Activated CD4-positive, alpha-beta memory T cell treated with anti-CD3 and anti-CD28 coated beads for 36 hours (primary cell): ENCODE measurements around the gene ELOF1. TPM values are rescaled to one million over a fixed set of nuclear protein-coding genes. Genes with fewer than 3 reads are reported as not detected.
"Not testable (repeated sequence)": the region's sequence is repeated elsewhere in the genome, so short reads cannot be mapped to it uniquely, and the experiment has no call there.

Experiments
- CTCF ChIA-PET: fragments of 350-600 bp; sonication (Branson Sonifier 250); formaldehyde crosslinking; loops from one replicate; lab custom pipeline; 2021; ENCODE audit warnings: antibody characterized with exemption, inconsistent platforms; lab: Charles Lee
- POLR2A ChIA-PET: fragments of 350-600 bp; sonication (Branson Sonifier 250); formaldehyde crosslinking; loops from one replicate; lab custom pipeline; 2021; ENCODE audit warnings: antibody characterized with exemption; lab: Charles Lee
- DNase-seq: peaks from one replicate; pipeline ENCODE4 v3.0.0-alpha.2; 2020
- H3K27ac Mint-ChIP-seq: one replicate; pipeline ENCODE4 v1.8.0; 2021; ENCODE audit warnings: mixed read lengths
- H3K27me3 Mint-ChIP-seq: one replicate; pipeline ENCODE4 v1.8.0; 2021; ENCODE audit warnings: mixed read lengths
- H3K36me3 Mint-ChIP-seq: one replicate; pipeline ENCODE4 v1.8.0; 2021; ENCODE audit warnings: mixed read lengths
- H3K4me1 Mint-ChIP-seq: one replicate; pipeline ENCODE4 v1.8.0; 2021; ENCODE audit warnings: low read depth, mixed read lengths
- H3K4me3 Mint-ChIP-seq: one replicate; pipeline ENCODE4 v1.8.0; 2021; ENCODE audit warnings: mild to moderate bottlenecking, mixed read lengths
- H3K9me3 Mint-ChIP-seq: one replicate; pipeline ENCODE4 v1.8.0; 2021; ENCODE audit warnings: mixed read lengths
- intact Hi-C: fragments of 100-400 bp; cut with micrococcal nuclease; formaldehyde crosslinking; loops from one replicate; pipeline ENCODE4 v1.15.1; 2023
- total RNA-seq, 2 experiments: library from RNA; stranded (reverse); gene quantifications; one replicate each; pipeline ENCODE4 v1.2.3, GENCODE V29; 2021

ELOF1 gene
- 10 to 100 TPM; 48.5 to 49.1 TPM for total RNA-seq

GRCh38 chr19:11558881-11559828 is at the start of gene ELOF1:
ELOF1 (minus strand) TSS chr19:11559230; CDS start chr19:11554347, 4,883 bp downstream.
- Mint-ChIP-seq H3K9me3 (no peaks in the 10 kb centered on the region), H3K27me3 (no peaks in the 10 kb centered on the region), H3K27ac (peak within 1 kb of the TSS; percentile 87), H3K36me3 (peaks cover 9% of the 10 kb centered on the region), H3K4me1 (peaks cover 43% of the 10 kb centered on the region), H3K4me3 (peak within 1 kb of the TSS; percentile 84)
- intact Hi-C loops: loop anchor here (1.0 to 2.0 kb wide), 3 partner anchors 30 to 54 kb away; partner anchors contain the start of genes ECSIT, ZNF627 and ZNF653
- POLR2A ChIA-PET: interaction anchor here (0.5 to 1.3 kb wide), 4 partner anchors 23 to 1354 kb away, joined by 3 to 6 read pairs (median 3); partner anchors contain the start of genes ECSIT and ZNF627
- peak; percentile 98 for DNase-seq
- CTCF ChIA-PET: interaction anchor here (0.5 to 3.8 kb wide), 11 partner anchors 19 to 114 kb away, joined by 3 to 40 read pairs (median 6); partner anchors contain the start of genes ACP5, CNN1 and ECSIT

- ChIA-PET CTCF (interaction anchor here (0.6 kb wide), 1 partner anchor 124 kb away, joined by 3 read pairs; no protein-coding TSS in a partner anchor), POLR2A (no interaction called here)
- no peaks in the 10 kb centered on the region for H3K27me3 Mint-ChIP-seq
- peaks cover 49% of the 10 kb centered on the region for H3K36me3 Mint-ChIP-seq
- H3K27ac Mint-ChIP-seq: no peak overlapping the region
- intact Hi-C loops: no loop called here
- H3K4me1 Mint-ChIP-seq: peaks cover 6% of the 10 kb centered on the region
- H3K4me3 Mint-ChIP-seq: no peak overlapping the region
- DNase-seq: no peak
- H3K9me3 Mint-ChIP-seq: peaks cover 31% of the 10 kb centered on the region
Measured at GRCh38 chr19:11606484-11606883, 47.5 kb upstream of the ELOF1 start.

GRCh38 chr19:11599704-11600103 is 40.7 kb upstream of the ELOF1 start:
- DNase-seq, H3K9me3 Mint-ChIP-seq, POLR2A ChIA-PET, H3K27me3 Mint-ChIP-seq, intact Hi-C loops, H3K27ac Mint-ChIP-seq: not testable (repeated sequence)
- Mint-ChIP-seq H3K4me1 (peaks cover 30% of the 10 kb centered on the region), H3K4me3 (peak overlapping the region; percentile 8), H3K36me3 (peaks cover 20% of the 10 kb centered on the region)
- CTCF ChIA-PET: interaction anchor here (0.7 kb wide), 1 partner anchor 1669 kb away, joined by 6 read pairs; no protein-coding TSS in a partner anchor

- ChIA-PET POLR2A (no interaction called here), CTCF (no interaction called here)
Measured at GRCh38 chr19:11598746-11599145, 39.7 kb upstream of the ELOF1 start.

GRCh38 chr19:11598103-11598483 is 39.1 kb upstream of the ELOF1 start:
- Mint-ChIP-seq H3K27me3 (no peaks in the 10 kb centered on the region), H3K4me1 (peaks cover 30% of the 10 kb centered on the region), H3K9me3 (no peaks in the 10 kb centered on the region), H3K4me3 (peak overlapping the region; percentile 90), H3K27ac (peak overlapping the region; percentile 64), H3K36me3 (peaks cover 13% of the 10 kb centered on the region)
- CTCF ChIA-PET: no interaction called here
- POLR2A ChIA-PET: interaction anchor here (1.0 kb wide), 2 partner anchors 29 to 40 kb away, joined by 3 read pairs; no protein-coding TSS in a partner anchor
- no peak for DNase-seq
- intact Hi-C loops: no loop called here

More at GRCh38 chr19:11598746-11599145, 39.7 kb upstream of the ELOF1 start:
- Mint-ChIP-seq H3K9me3 (no peaks in the 10 kb centered on the region), H3K36me3 (peaks cover 13% of the 10 kb centered on the region), H3K27me3 (no peaks in the 10 kb centered on the region), H3K4me3 (peak overlapping the region; percentile 58), H3K27ac (no peak overlapping the region), H3K4me1 (peaks cover 30% of the 10 kb centered on the region)
- no peak for DNase-seq
- intact Hi-C loops: no loop called here

- DNase-seq: peak; percentile 99
- POLR2A ChIA-PET: interaction anchor here (1.0 kb wide), 2 partner anchors 28 to 39 kb away, joined by 3 read pairs; no protein-coding TSS in a partner anchor
- H3K27ac Mint-ChIP-seq: peak within 1 kb of the TSS; percentile 81
- H3K9me3 Mint-ChIP-seq: no peaks in the 10 kb centered on the region
- no peaks in the 10 kb centered on the region for H3K27me3 Mint-ChIP-seq
- CTCF ChIA-PET: no interaction called here
- peak within 1 kb of the TSS; percentile 90 for H3K4me3 Mint-ChIP-seq
- intact Hi-C loops: loop anchor here (1.0 to 2.0 kb wide), 2 partner anchors 39 to 223 kb away; partner anchors contain the start of genes ELOF1 and SWSAP1
- H3K4me1 Mint-ChIP-seq: peaks cover 29% of the 10 kb centered on the region
- H3K36me3 Mint-ChIP-seq: peaks cover 10% of the 10 kb centered on the region
Measured at GRCh38 chr19:11597202-11598102, 38.4 kb upstream of the ELOF1 start, which contains the start of gene ZNF627. ZNF627 (plus strand) TSS chr19:11597483; CDS start chr19:11597628, 145 bp downstream.

- intact Hi-C loops: loop anchor here (2.0 kb wide), 1 partner anchor 37 kb away; the partner anchor contains the start of gene ELOF1
- no peak for DNase-seq
- H3K4me3 Mint-ChIP-seq: no peak overlapping the region
- ChIA-PET POLR2A (no interaction called here), CTCF (no interaction called here)
- no peaks in the 10 kb centered on the region for H3K9me3 Mint-ChIP-seq
- H3K27me3 Mint-ChIP-seq: no peaks in the 10 kb centered on the region
- peaks cover 24% of the 10 kb centered on the region for H3K4me1 Mint-ChIP-seq
- peaks cover 5% of the 10 kb centered on the region for H3K36me3 Mint-ChIP-seq
- H3K27ac Mint-ChIP-seq: peak overlapping the region; percentile 42
Measured at GRCh38 chr19:11596156-11596555, 37.1 kb upstream of the ELOF1 start.

GRCh38 chr19:11594084-11594483 is 35.1 kb upstream of the ELOF1 start:
- CTCF ChIA-PET: interaction anchor here (1.1 kb wide), 1 partner anchor 159 kb away, joined by 4 read pairs; the partner anchor contains the start of gene ODAD3

GRCh38 chr19:11587975-11588631 is 29.1 kb upstream of the ELOF1 start:
- no peaks in the 10 kb centered on the region for H3K36me3 Mint-ChIP-seq
- H3K27ac Mint-ChIP-seq: no peak overlapping the region
- H3K4me3 Mint-ChIP-seq: no peak overlapping the region
- intact Hi-C loops: loop anchor here (1.0 to 2.0 kb wide), 2 partner anchors 28 to 51 kb away; no protein-coding TSS in a partner anchor
- POLR2A ChIA-PET: no interaction called here
- CTCF ChIA-PET: interaction anchor here (0.6 to 5.8 kb wide), 9 partner anchors 25 to 207 kb away, joined by 3 to 40 read pairs (median 4); partner anchors contain the start of genes ELOF1 and ZNF653
- peaks cover 3% of the 10 kb centered on the region for H3K4me1 Mint-ChIP-seq
- no peaks in the 10 kb centered on the region for H3K27me3 Mint-ChIP-seq
- H3K9me3 Mint-ChIP-seq: no peaks in the 10 kb centered on the region
- DNase-seq: no peak

More at GRCh38 chr19:11594084-11594483, 35.1 kb upstream of the ELOF1 start:
- POLR2A ChIA-PET: no interaction called here
- no peak overlapping the region for H3K27ac Mint-ChIP-seq
- intact Hi-C loops: no loop called here
- H3K9me3 Mint-ChIP-seq: no peaks in the 10 kb centered on the region
- H3K36me3 Mint-ChIP-seq: peaks cover 2% of the 10 kb centered on the region
- no peak for DNase-seq
- peaks cover 11% of the 10 kb centered on the region for H3K4me1 Mint-ChIP-seq
- H3K27me3 Mint-ChIP-seq: no peaks in the 10 kb centered on the region
- H3K4me3 Mint-ChIP-seq: no peak overlapping the region

- Mint-ChIP-seq H3K4me1 (peaks cover 3% of the 10 kb centered on the region), H3K36me3 (no peaks in the 10 kb centered on the region), H3K4me3 (no peak overlapping the region), H3K9me3 (no peaks in the 10 kb centered on the region), H3K27ac (no peak overlapping the region), H3K27me3 (no peaks in the 10 kb centered on the region)
- DNase-seq: peak; percentile 88
- intact Hi-C loops: loop anchor here (1.0 to 2.0 kb wide), 2 partner anchors 27 to 51 kb away; no protein-coding TSS in a partner anchor
- ChIA-PET CTCF (interaction anchor here (0.9 to 5.8 kb wide), 6 partner anchors 25 to 206 kb away, joined by 3 to 40 read pairs (median 11); partner anchors contain the start of gene ELOF1), POLR2A (no interaction called here)
Measured at GRCh38 chr19:11587302-11587974, 28.4 kb upstream of the ELOF1 start.
